HG03469 (cell line): Measurements from ENCODE around the gene DNAJC1.
"Not testable (repeated sequence)": the region's sequence is repeated elsewhere in the genome, so short reads cannot be mapped to it uniquely, and the experiment has no call there.

ENCODE experiments used
- ATAC-seq: cut with Tn5 transposase; IDR thresholded peaks from one replicate; pipeline ENCODE4 v1.9.1; 2021; ENCODE audit warnings: mild to moderate bottlenecking, moderate library complexity, moderate number of reproducible peaks; ENCODE audit not compliant: unreplicated experiment

The DNAJC1 gene, protein sequence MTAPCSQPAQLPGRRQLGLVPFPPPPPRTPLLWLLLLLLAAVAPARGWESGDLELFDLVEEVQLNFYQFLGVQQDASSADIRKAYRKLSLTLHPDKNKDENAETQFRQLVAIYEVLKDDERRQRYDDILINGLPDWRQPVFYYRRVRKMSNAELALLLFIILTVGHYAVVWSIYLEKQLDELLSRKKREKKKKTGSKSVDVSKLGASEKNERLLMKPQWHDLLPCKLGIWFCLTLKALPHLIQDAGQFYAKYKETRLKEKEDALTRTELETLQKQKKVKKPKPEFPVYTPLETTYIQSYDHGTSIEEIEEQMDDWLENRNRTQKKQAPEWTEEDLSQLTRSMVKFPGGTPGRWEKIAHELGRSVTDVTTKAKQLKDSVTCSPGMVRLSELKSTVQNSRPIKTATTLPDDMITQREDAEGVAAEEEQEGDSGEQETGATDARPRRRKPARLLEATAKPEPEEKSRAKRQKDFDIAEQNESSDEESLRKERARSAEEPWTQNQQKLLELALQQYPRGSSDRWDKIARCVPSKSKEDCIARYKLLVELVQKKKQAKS

DNA sequence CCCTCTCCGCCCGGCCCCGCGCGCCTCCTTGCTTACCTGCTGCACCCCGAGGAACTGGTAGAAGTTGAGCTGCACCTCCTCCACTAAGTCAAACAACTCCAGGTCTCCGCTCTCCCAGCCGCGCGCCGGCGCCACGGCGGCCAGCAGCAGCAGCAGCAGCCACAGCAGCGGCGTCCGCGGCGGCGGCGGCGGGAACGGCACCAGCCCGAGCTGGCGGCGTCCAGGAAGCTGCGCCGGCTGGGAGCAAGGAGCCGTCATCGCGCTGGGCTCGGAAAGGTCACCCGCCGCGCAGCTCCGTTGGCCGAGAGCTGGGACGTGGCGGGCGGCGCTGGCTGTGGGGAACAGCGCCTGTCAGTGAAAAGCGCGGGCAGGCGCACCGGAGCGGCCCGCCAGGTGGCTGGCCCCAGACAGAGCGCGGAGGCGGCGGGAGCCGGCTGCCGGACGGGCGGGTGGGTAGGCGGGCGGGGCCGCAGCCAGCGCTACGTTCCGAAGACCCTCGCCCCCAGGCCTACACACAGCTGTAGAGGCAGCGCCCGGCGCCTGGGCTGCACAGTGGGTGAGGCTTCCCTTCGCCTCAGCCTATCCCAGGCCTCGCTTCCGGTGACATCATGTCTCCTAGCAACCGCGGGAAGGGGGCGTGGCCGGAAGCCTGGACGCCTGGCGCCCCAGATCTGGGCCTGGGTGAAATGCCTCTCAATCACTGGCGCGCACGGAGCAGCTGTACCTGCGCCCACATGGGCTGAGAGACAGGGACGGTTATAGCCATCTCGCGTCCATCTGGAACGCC, at the start of gene DNAJC1:
Gene DNAJC1, minus strand, starts transcription at position 554 of the 787 bp plus-strand sequence. Its CDS starts 296 bp downstream, at position 258.
- peak; percentile 95 for ATAC-seq

DNA sequence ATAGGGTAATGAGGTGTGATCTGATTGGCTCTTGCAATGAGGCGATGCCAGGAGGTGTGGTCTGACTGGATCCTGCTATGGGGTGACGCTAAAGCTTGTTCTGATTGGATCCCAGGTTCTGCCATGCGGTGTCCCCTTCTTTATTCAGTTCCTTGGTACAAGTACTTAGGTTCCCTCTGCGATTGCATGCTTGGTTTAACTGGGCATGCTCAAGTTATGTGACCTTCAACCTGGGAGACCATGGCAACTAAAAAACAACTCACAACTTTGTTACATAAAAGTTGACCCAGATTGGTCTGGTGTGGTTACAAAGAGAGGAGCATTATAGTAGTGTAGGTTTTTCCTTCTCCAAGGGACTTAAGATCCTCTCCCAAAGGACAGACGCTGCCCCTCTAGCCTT, 49.5 kb upstream of the DNAJC1 start:
- ATAC-seq, result no peak

DNA sequence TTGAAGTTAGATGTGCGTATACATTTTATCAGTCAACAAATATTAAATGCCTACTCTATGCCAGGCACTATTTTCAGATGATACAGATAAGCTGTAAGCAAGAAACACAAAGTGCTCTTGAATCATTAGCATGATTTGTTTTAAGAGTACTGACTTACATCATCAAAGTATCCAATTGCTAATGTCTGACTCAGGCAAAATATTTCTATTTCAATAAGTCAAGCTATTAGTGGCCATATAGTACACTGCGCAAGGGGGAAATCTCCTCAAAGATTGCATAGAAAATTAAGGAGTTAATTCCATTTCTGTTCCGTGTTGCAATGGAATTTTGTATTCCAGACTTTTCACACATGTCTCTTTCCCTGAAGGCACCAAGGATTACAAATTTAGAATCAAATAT, 46.1 kb upstream of the DNAJC1 start:
- no peak for ATAC-seq

DNA sequence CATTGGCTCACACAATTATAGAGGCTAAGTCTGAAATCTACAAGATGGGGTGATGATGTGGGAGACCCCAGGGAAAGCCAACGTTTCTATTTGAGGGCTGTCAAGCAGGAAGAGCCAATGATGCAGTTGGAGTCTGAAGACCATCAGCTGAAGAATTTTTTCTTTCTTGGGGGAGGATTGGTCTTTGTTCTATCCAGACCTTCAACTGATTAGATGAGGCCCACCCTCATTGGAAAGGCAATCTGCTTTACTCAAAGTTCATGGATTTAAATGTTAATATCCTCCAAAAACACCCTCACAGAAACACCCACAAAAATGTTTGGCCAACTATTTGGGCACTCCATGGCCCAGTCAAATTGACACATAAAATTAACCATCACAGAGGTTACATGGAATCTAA, 44.3 kb upstream of the DNAJC1 start:
- no peak for ATAC-seq

DNA sequence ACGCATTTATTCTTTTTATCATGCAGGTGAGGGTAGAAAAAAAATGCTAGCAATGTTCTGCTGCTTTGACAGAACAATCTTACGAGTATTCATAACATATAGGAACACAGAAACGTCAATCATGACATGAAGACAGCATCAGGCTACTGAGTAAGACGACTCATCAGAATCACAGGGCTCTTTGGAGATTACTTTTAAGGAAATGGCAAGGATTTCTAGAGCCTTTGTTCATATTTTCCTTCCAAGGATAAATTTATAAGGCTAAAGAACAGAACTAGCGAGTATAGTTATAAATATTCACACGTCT, 39.8 kb upstream of the DNAJC1 start:
- no peak for ATAC-seq

DNA sequence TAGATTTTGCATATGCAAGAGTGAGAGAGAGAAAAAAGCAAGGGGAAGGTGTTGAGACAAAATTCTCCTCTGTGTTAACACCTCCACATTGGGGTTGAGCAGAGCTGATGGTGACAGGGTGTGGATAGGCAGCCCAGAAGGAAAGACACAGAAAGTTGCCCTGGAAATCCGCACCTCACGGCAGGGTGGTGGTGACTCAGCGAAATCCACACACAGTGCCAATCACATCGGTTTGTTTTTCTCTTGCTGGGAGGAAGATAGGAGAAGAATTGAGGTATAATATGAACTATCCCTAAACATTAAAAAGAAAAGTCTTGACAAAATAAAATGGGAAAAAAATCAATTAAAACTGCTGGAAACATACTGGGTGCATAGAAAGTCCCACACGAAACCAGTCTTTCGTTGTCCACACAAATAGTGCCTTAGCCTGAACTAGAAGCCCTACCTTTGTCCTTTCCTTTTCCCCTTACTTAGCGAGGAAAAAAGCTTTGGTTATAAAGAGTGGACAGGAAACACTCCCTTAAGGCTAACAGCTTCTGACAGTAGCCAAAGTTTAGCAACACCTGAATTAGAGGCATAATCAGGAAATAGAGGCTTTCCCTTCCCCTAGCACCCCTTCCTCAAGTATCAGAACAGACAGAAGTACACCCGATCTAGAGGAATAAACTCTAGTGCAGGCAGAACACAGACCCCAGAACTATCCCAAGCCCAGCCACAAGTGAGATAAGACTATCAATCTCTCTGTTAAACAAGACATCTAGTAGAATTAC, 39.2 kb upstream of the DNAJC1 start:
- ATAC-seq, result no peak

DNA sequence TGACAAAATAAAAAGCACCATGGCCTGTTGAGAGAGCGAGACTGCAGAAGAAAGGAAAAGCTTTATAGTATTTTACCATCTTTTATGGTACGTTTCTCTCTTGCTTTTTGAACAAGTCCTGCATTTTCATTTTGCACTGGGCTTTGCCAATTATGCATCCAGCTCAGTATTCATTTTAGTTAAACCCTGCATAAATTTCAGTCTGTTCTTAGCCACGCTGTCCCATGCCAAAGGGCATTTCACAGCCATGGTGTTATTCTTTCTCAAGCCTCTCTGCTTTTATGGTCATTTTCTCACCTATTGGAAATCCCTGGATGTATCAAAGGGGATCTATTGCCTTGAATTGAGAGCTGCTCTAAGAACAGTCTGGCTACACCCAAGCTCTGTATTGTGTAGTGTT, 30.8 kb upstream of the DNAJC1 start:
- ATAC-seq, result no peak

DNA sequence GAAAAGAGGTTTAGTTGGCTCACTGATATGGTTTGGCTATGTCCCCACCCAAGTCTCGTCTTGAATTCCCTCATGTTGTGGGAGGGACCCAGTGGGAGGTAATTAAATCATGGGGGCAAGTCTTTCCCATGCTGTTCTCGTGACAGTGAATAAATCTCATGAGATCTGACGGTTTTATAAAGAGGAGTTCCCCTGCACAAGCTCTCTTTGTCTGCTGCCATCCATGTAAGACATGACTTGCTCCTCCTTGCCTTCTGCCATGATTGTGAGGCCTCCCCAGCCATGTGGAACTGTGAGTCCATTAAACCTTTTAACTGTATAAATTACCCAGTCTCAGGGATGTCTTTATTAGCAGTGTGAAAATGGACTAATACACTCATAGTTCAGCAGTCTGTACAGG, 28.7 kb upstream of the DNAJC1 start:
- ATAC-seq, result not testable (repeated sequence)

DNA sequence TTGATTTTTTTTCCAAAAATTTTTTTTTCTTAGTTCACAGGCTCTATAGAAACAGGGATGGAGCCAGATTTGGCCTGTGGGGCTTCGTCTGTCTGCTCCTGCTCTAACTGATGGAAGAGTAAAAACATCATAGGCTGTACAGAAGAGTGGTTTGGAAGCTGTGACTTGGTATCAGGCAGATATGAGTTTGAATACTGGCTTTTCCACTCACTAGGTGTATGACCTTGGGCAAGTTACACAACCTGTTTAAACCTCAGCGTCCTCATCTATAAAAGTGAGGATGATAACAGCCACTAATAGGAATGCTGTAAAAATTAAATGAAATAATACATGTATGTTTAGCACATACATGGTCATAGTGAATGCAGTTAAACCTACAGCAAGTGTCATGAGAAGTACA, 26.9 kb upstream of the DNAJC1 start:
- ATAC-seq, result no peak

DNA sequence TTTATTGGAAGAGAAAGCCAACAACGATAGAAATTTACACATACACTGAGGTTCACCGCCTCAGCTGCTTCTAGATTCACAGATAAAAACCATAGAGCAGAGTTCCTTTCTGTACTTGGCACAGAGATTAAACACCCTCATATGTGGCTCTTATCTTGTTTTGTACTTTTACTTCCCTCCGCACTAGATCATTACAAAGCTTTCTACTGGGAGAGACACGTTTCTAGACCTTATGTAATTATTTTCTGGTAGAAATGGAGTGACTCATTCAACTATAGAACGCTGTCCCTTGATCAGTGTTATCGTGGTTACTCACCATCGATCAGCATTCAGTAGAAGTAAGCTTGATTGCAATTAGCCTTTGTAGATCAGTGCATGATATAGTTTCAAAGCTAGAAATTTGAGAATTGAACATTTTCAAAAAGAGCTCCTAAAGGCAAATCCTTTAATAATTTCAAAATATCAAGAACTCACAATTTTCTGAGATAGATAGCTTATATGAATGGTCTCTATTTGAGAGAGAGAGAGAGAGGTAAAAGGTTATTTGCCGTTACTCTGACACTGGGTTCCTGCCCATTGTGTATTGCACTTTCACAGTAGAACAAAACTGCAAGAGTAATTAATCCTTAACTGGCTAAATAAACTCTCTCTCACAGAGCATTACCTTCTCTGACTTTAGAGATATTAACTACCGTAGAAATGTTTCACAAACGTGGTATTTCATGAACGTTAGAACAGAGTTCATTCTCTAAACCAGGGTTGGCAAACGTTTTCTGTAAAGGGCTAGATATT, 26.1 kb upstream of the DNAJC1 start:
- no peak for ATAC-seq

DNA sequence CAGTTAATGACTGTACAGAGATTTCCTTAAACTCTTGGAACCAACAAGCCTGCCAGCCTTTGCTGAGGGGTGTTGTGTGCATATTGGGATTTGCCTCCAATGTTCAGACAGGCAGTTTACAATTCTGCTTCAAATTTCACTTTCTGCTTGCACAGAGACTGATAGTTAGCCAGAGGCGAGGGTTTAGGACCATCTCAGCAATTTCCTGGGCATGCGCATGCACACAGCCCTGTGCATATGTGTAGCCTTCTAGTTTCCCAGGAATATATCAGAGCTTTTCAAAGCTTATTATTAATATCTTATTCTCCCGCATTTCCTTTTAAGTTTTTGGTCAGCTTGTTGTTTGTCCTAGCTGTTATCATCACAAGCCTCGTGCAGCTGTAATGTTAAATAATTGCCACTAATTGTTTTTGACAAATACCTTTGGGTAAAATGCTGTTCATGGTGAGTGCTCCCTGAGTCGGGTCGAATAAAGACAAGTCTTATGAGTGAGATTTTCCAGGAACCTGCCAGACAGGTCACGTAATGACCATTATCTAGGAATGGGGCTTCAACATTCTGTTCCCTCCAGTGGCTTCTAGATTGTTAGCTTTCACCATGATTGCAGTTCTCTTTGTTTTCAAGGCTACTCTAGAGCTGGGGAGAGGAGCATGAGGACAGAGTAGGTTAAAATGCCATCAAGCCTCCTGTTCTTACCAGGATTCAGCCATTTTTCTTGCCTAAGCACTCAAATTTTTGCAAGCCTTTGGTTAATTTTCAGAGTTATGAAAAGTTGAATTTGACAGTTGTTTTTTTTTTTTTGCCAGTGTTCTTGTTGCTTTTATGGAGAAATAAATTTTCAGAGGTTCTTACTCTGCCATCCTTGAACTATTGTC, 24.1 kb upstream of the DNAJC1 start:
- no peak for ATAC-seq

DNA sequence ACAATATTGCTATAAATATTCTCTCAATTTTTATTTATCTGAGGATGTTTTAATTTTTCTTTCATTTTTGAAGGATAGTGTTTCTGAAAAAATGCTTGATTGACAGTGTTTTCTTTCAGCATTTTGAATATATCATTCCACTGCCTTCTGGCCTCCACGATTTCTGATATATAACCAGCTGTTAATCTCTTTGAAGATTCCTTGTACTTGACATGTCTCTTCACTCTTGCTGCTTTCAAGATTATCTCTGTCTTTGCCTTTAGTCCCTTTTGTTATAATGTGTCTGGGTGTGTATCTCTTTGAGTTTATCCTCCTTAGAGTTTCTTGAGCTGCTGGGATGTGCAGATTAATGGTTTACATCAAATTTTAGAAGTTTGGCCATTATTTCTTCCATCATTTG, 22.8 kb upstream of the DNAJC1 start:
- ATAC-seq, result no peak

DNA sequence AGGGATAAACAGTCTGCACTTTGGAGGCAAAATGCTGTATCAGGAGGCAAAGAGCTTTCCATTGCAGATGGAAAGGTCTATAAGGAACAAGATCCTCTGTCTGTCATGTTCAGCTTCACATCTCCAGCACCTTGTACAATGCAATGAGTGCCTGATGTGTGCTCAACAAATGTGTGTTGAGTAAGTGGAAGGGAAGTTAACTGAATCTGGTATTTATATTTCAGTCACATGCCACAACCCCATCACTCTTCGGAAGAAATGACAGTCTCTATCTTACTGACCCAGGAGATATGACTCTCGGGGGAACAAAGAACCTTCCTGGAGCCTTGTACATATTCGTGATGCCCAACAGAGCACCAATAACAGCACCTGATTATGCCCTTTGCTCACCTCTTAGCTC, 20.0 kb upstream of the DNAJC1 start:
- no peak for ATAC-seq

DNA sequence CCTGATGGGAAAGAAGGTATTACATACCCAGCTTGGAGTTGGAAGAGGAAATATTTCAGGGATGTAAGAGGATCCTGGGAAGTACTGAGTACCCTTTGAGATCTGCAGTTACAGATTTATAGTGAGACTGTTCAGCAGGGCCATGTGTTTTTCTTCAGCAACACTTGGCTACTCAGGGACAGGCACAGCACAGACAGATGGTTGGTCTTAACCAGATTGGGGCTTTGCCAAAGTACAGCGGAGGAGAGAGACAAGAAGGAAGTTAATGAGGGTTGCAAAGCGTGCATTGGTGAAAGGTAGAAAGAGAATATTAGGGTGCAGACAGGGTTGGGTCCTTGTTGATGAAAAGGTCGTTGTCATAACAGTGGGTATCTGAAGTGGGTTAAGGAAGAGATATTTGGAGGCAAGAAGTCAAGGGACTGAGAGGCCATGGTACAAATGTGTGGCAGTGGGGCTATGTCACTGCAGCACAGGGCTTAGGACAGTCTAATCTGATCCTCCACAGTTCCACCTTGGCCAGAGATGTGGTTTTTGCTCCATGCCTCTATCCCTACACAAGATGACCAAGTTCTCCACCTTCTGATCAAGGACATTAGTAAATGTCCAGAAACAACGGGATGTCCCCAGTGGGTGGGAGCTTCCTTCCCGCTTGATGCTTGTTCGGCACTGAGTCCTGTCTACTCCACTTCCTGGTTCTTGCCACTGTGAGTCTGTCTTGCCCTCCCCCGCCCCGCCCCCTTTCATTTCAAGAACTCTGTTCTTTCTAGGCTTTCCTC, 18.9 kb upstream of the DNAJC1 start:
- ATAC-seq, result no peak

DNA sequence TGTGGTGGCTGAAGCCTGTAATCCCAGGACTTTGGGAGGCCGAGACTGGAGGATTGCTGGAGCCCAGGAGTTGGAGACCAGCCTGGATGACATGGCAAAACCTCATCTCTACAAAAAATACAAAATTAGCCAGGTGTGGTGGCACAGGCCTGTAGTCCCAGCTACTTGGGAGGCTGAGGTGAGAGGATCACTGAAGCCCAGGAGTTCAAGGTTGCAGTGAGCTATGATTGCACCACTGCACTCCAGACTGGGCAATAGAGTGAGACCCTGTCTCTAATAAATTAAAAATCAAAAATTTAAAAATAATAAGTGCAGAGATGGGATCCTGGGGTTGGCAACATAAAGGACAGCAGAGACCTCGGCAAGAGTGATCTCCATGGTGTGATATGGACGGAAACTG, 17.6 kb upstream of the DNAJC1 start:
- not testable (repeated sequence) for ATAC-seq

DNA sequence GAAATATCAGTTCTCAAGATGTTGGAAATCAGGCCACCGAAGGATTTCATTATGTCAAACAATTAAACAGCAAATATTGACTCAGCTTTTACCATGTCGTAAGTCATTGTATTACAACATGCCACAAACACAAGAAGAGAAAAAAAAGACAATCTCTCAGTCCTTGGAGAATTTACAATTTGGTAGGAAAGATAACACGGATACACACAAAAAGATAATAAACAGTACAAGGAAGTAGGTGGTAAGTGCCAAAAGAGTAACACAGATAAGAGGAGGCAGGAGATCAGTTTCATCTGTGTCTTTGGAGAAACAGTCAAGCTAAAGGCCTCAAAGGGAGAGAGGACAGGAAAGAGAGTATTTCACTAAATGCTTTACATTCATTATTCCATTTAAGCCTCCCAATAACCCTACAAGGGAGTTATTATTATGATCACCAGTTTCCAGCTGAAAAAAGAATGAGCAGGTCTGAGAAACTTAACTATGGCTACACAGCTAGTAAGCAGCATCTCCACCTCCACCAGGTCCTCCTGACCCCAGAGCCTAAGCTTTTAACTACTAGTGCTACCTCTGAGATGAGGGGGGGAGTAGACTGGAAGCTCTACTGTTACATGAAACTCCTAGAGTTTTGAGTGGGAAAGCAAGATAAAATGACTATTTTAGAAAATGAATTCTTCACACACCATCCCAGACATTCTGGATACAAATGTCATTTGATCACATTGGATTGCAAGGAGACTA, 13.9 kb upstream of the DNAJC1 start:
- ATAC-seq, result no peak

DNA sequence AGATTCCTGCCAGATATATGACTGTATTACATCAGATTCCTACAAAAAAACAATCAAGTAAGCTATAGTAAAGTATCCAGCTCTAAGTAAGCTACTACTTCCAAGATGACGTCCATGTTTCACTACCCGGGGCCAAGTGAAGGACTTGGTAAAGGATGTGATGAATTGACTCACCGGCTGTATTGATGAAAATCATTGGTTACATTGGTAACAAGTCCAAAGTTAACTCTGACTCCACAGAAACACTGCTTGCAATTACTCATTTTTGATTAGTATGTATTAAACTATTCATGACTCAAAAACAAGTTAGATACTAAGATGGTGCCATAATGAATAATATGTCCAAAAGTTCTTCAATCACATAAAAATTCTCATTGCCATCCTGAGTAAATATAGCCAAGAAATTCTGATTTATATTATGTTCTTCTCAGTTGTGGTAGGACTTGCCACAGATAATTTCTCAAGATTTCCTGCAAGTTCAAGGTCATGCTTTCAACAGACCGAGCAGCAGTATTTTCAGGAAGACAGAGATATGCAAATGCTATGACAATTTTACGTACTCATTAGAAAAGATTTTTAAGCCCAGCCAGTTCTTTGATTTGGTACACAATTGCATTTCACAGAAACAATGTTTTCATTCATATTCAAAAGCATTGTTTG, 12.6 kb upstream of the DNAJC1 start:
- ATAC-seq, result no peak

DNA sequence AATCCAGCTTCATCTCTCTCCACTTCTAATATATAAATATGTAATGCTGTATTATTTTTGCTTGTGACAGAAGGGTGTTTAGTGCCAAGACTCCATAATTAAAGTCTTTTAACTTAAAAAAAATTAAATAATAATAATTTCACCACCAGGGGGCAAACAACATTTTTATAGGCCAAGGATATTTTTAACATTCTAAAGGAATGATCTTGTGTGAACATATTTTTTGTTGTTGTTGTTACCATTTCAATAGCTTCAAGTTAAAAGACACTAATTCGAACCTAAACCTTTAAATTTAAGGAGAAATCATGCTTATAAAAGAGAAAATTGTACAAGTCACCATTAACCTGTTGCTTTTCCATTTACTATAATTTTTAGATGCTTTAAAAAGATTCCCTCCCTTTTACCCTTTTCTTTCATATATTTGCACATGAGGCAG, 7.5 kb upstream of the DNAJC1 start:
- no peak for ATAC-seq
